Activated B cell treated with CpG ODN at 0.5 μM for 24 hours (primary cell): ENCODE data around the gene STIM1. TPM values are rescaled to one million over a fixed set of nuclear protein-coding genes. Genes with fewer than 3 reads are reported as not detected.

Source experiments
- ATAC-seq: fragments of 200-7000 bp; cut with Tn5 transposase; one replicate; pipeline ENCODE4 v1.10.0; 2021; ENCODE audit warnings: low read depth, mild to moderate bottlenecking, moderate library complexity
- CTCF ChIA-PET: fragments of 350-600 bp; sonication (Branson Sonifier 250); formaldehyde crosslinking; loops from one replicate; lab custom pipeline; 2021; ENCODE audit warnings: antibody characterized with exemption; lab: Charles Lee
- POLR2A ChIA-PET: fragments of 350-600 bp; sonication (Branson Sonifier 250); formaldehyde crosslinking; loops from one replicate; lab custom pipeline; 2021; ENCODE audit warnings: antibody characterized with exemption; lab: Charles Lee
- DNase-seq: peaks from one replicate; pipeline ENCODE4 v3.0.0; 2022
- H3K27ac Mint-ChIP-seq: one replicate; pipeline ENCODE4 v1.8.0; 2020; ENCODE audit warnings: mixed read lengths
- H3K27me3 Mint-ChIP-seq: one replicate; pipeline ENCODE4 v1.8.0; 2021; ENCODE audit warnings: mixed read lengths
- H3K36me3 Mint-ChIP-seq: one replicate; pipeline ENCODE4 v1.8.0; 2021; ENCODE audit warnings: low read depth, mixed read lengths
- H3K4me1 Mint-ChIP-seq: one replicate; pipeline ENCODE4 v1.8.0; 2021; ENCODE audit warnings: mixed read lengths
- H3K4me3 Mint-ChIP-seq: one replicate; pipeline ENCODE4 v1.8.0; 2020; ENCODE audit warnings: mild to moderate bottlenecking, mixed read lengths
- H3K9me3 Mint-ChIP-seq: one replicate; pipeline ENCODE4 v1.8.0; 2020; ENCODE audit warnings: mixed read lengths
- CTCF ChIP-seq: fragments of 200-600 bp; IDR thresholded peaks from one replicate; pipeline ENCODE4 v1.8.0; 2022; ENCODE audit warnings: antibody characterized with exemption, mild to moderate bottlenecking
- intact Hi-C: fragments of 100-400 bp; cut with micrococcal nuclease; formaldehyde crosslinking; loops from one replicate; pipeline ENCODE4 v1.15.1; 2024
- total RNA-seq: library from RNA; stranded (reverse); gene quantifications from 2 replicates; pipeline ENCODE4 v1.2.3, GENCODE V29; 2022

The STIM1 gene
- total RNA-seq, 1 donor from 2014 or later: 38.4 TPM

- POLR2A ChIA-PET: interaction anchor here (0.7 kb wide), 2 partner anchors 115 to 117 kb away, joined by 3 to 7 read pairs; no protein-coding TSS in a partner anchor
- no peak for TF ChIP-seq CTCF
- DNase-seq (no peak), ATAC-seq (no peak)
- intact Hi-C loops: loop anchor here (2.0 to 5.0 kb wide), 2 partner anchors 19 to 32 kb away; no protein-coding TSS in a partner anchor
- Mint-ChIP-seq H3K4me3 (no peak overlapping the region), H3K9me3 (no peaks in the 10 kb centered on the region), H3K27me3 (no peaks in the 10 kb centered on the region), H3K27ac (no peak overlapping the region), H3K36me3 (peaks cover 43% of the 10 kb centered on the region), H3K4me1 (peaks cover 9% of the 10 kb centered on the region)
- CTCF ChIA-PET: interaction anchor here (0.9 to 3.4 kb wide), 4 partner anchors 8 to 128 kb away, joined by 3 to 12 read pairs (median 5); no protein-coding TSS in a partner anchor
Observed at GRCh38 chr11:3969613-3970012, 114.1 kb downstream of the STIM1 start.

- peaks cover 11% of the 10 kb centered on the region for H3K4me1 Mint-ChIP-seq
- H3K9me3 Mint-ChIP-seq: no peaks in the 10 kb centered on the region
- no peak overlapping the region for H3K27ac Mint-ChIP-seq
- no peaks in the 10 kb centered on the region for H3K27me3 Mint-ChIP-seq
- no peak overlapping the region for H3K4me3 Mint-ChIP-seq
- no peak for ATAC-seq
- intact Hi-C loops: loop anchor here (5.0 kb wide), 1 partner anchor 33 kb away; no protein-coding TSS in a partner anchor
- ChIA-PET CTCF (interaction anchor here (1.2 to 3.4 kb wide), 3 partner anchors 102 to 129 kb away, joined by 3 to 12 read pairs (median 7); no protein-coding TSS in a partner anchor), POLR2A (interaction anchor here (0.7 to 0.9 kb wide), 4 partner anchors 69 to 118 kb away, joined by 3 to 8 read pairs (median 6); no protein-coding TSS in a partner anchor)
- TF ChIP-seq CTCF: no peak
- DNase-seq: no peak
- H3K36me3 Mint-ChIP-seq: peaks cover 43% of the 10 kb centered on the region
Observed at GRCh38 chr11:3970108-3970507, 114.6 kb downstream of the STIM1 start.

GRCh38 chr11:3971756-3972404 is 116.4 kb downstream of the STIM1 start:
- ATAC-seq: peak; percentile 60
- no peaks in the 10 kb centered on the region for H3K27me3 Mint-ChIP-seq
- no peak for TF ChIP-seq CTCF
- peaks cover 45% of the 10 kb centered on the region for H3K36me3 Mint-ChIP-seq
- POLR2A ChIA-PET: no interaction called here
- CTCF ChIA-PET: interaction anchor here (1.1 to 3.4 kb wide), 3 partner anchors 117 to 122 kb away, joined by 6 to 15 read pairs (median 12); no protein-coding TSS in a partner anchor
- peaks cover 11% of the 10 kb centered on the region for H3K4me1 Mint-ChIP-seq
- intact Hi-C loops: loop anchor here (1.0 to 5.0 kb wide), 3 partner anchors 35 to 123 kb away; no protein-coding TSS in a partner anchor
- H3K27ac Mint-ChIP-seq: no peak overlapping the region
- DNase-seq: no peak
- no peak overlapping the region for H3K4me3 Mint-ChIP-seq
- H3K9me3 Mint-ChIP-seq: no peaks in the 10 kb centered on the region

- intact Hi-C loops: loop anchor here (1.0 to 5.0 kb wide), 3 partner anchors 35 to 123 kb away; no protein-coding TSS in a partner anchor
- no peak for TF ChIP-seq CTCF
- Mint-ChIP-seq H3K27ac (no peak overlapping the region), H3K36me3 (peaks cover 42% of the 10 kb centered on the region), H3K4me3 (no peak overlapping the region), H3K27me3 (no peaks in the 10 kb centered on the region), H3K4me1 (peaks cover 11% of the 10 kb centered on the region), H3K9me3 (no peaks in the 10 kb centered on the region)
- ChIA-PET POLR2A (no interaction called here), CTCF (interaction anchor here (1.0 to 2.5 kb wide), 3 partner anchors 79 to 123 kb away, joined by 3 to 15 read pairs (median 6); no protein-coding TSS in a partner anchor)
- ATAC-seq (no peak), DNase-seq (no peak)
Observed at GRCh38 chr11:3972431-3972830, 117.0 kb downstream of the STIM1 start.

- Mint-ChIP-seq H3K27me3 (no peaks in the 10 kb centered on the region), H3K9me3 (no peaks in the 10 kb centered on the region), H3K36me3 (peaks cover 15% of the 10 kb centered on the region), H3K4me3 (no peak overlapping the region), H3K4me1 (peaks cover 9% of the 10 kb centered on the region), H3K27ac (no peak overlapping the region)
- TF ChIP-seq CTCF: no peak
- CTCF ChIA-PET: interaction anchor here (1.1 to 1.5 kb wide), 3 partner anchors 8 to 128 kb away, joined by 3 to 4 read pairs (median 3); partner anchors contain the start of gene STIM1
- POLR2A ChIA-PET: interaction anchor here (0.7 to 1.5 kb wide), 3 partner anchors 14 to 122 kb away, joined by 3 to 5 read pairs (median 3); partner anchors contain the start of gene STIM1
- ATAC-seq (no peak), DNase-seq (no peak)
- intact Hi-C loops: no loop called here
Observed at GRCh38 chr11:3977078-3977477, 121.6 kb downstream of the STIM1 start.
